ENCODE data around the gene RBM25. TPM values are rescaled to one million over a fixed set of nuclear protein-coding genes. Genes with fewer than 3 reads are reported as not detected.
A peak's percentile ranks its signal among the peaks of the same experiment; 100 is the strongest.

RBM25 gene
- total RNA-seq, 1 experiment from 2014 or later = 142 TPM

DNA sequence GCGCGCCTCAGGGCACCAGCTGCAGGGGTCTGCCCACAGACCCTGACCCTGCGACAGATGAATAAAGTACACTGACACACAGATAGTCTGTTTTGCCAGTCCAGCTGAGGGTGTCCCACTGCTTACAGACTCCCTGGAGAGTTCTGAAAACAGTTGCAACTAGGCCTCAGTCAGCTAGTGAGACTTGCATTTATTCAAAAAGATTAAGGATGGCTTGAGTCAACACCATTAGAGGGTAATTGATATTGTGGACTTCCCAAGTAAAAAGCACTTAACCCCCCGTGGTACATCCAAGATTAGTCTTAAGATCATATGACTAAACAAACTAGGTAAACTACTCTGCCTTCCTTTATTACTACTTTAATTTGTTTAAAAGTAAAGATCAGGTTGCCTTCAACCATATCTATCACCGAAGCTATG, 66.8 kb downstream of the RBM25 start:
- Mint-ChIP-seq H3K9me3 (no peaks in the 10 kb centered on the region), H3K4me3 (peak overlapping the region; percentile 5; the same call in 1 of the 2 replicates), H3K4me1 (peaks cover 46% of the 10 kb centered on the region), H3K27me3 (ENCODE audit: low read depth) (peaks cover 24% of the 10 kb centered on the region), H3K27ac (peak overlapping the region; percentile 86), H3K36me3 (peaks cover 34% of the 10 kb centered on the region)
- ATAC-seq (peak; percentile 41), DNase-seq (ENCODE audit: low spot score) (no peak)
- TF ChIP-seq, protein P1, sequence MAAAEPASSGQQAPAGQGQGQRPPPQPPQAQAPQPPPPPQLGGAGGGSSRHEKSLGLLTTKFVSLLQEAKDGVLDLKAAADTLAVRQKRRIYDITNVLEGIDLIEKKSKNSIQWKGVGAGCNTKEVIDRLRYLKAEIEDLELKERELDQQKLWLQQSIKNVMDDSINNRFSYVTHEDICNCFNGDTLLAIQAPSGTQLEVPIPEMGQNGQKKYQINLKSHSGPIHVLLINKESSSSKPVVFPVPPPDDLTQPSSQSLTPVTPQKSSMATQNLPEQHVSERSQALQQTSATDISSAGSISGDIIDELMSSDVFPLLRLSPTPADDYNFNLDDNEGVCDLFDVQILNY (CRISPR knock-in tag; IDR thresholded peaks at IDR 0.05) = no peak
- 0 out of 2 replicates have a peak, but pooled peaks have one; percentile 25 for TF ChIP-seq ZNF423 (CRISPR knock-in tag; IDR thresholded peaks at IDR 0.05)
- CTCF ChIA-PET = interaction anchor here (1.0 to 1.6 kb wide), 3 partner anchors 11 to 611 kb away, joined by 3 to 7 read pairs (median 3); partner anchors contain the start of gene PSEN1
- POLR2A ChIA-PET = interaction anchor here (2.3 kb wide), 1 partner anchor 11 kb away, joined by 10 read pairs; the partner anchor contains the start of gene PSEN1

DNA sequence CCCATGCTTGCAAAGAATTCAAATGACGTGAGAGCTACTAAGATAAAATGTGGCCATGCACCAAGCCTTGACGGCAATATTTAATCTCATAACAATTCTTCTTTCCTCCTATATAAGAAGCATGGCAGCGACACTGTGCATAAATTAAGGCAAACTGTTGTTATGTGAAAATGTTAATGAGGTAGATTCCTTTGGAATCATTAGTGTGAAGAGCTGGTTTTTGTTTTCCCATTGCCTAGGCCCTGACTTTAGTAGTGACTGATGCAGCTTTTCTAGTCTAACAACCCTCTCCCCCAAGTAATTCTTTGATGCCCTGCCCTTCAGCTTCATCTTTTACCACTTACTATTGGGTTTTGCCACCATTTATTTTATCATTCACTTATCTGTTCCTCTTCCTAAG, 67.4 kb downstream of the RBM25 start:
- TF ChIP-seq, protein P2, sequence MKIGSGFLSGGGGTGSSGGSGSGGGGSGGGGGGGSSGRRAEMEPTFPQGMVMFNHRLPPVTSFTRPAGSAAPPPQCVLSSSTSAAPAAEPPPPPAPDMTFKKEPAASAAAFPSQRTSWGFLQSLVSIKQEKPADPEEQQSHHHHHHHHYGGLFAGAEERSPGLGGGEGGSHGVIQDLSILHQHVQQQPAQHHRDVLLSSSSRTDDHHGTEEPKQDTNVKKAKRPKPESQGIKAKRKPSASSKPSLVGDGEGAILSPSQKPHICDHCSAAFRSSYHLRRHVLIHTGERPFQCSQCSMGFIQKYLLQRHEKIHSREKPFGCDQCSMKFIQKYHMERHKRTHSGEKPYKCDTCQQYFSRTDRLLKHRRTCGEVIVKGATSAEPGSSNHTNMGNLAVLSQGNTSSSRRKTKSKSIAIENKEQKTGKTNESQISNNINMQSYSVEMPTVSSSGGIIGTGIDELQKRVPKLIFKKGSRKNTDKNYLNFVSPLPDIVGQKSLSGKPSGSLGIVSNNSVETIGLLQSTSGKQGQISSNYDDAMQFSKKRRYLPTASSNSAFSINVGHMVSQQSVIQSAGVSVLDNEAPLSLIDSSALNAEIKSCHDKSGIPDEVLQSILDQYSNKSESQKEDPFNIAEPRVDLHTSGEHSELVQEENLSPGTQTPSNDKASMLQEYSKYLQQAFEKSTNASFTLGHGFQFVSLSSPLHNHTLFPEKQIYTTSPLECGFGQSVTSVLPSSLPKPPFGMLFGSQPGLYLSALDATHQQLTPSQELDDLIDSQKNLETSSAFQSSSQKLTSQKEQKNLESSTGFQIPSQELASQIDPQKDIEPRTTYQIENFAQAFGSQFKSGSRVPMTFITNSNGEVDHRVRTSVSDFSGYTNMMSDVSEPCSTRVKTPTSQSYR (CRISPR knock-in tag; IDR thresholded peaks at IDR 0.05) = no peak
- ATAC-seq = peak; percentile 70
- H3K27ac Mint-ChIP-seq = peak overlapping the region; percentile 86
- DNase-seq (ENCODE audit: low spot score) = no peak
- ChIA-PET POLR2A (interaction anchor here (0.8 to 2.3 kb wide), 2 partner anchors 10 to 332 kb away, joined by 3 to 10 read pairs; partner anchors contain the start of genes NUMB and PSEN1), CTCF (interaction anchor here (0.5 to 1.1 kb wide), 3 partner anchors 11 to 158 kb away, joined by 3 to 7 read pairs (median 5); partner anchors contain the start of gene PSEN1)
- peaks cover 30% of the 10 kb centered on the region for H3K36me3 Mint-ChIP-seq
- no peaks in the 10 kb centered on the region for H3K9me3 Mint-ChIP-seq
- peaks cover 24% of the 10 kb centered on the region for H3K27me3 Mint-ChIP-seq (ENCODE audit: low read depth)
- peaks cover 46% of the 10 kb centered on the region for H3K4me1 Mint-ChIP-seq
- H3K4me3 Mint-ChIP-seq = 0 out of 2 replicates have a peak overlapping the region, but pooled peaks have one; percentile 5

DNA sequence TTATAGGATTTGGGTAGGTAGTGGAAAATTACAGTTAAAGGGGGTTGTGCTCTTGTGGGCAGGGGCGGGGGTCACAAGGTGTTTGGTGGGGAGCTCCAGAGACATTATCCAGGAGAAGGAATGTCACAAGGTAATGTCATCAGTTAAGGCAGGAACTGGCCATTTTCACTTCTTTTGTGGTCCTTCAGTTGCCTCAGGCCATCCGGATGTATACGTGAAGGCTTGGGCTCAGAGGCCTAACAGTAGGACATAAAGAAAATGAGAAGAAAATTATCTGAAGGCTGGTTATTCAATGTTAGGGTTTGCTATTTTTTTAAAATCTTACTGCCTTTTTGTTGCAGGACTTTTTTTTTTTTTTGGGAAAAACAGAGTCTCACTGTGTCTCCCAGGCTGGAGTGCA, 75.5 kb downstream of the RBM25 start:
- DNase-seq (ENCODE audit: low spot score) = no peak
- TF ChIP-seq OVOL2 (CRISPR knock-in tag; IDR thresholded peaks at IDR 0.05; ENCODE audit: borderline replicate concordance) = no peak
- no peak for TF ChIP-seq FOXJ3 (CRISPR knock-in tag; IDR thresholded peaks at IDR 0.05; ENCODE audit: borderline replicate concordance)
- TF ChIP-seq, protein P3, sequence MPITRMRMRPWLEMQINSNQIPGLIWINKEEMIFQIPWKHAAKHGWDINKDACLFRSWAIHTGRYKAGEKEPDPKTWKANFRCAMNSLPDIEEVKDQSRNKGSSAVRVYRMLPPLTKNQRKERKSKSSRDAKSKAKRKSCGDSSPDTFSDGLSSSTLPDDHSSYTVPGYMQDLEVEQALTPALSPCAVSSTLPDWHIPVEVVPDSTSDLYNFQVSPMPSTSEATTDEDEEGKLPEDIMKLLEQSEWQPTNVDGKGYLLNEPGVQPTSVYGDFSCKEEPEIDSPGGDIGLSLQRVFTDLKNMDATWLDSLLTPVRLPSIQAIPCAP (CRISPR knock-in tag; IDR thresholded peaks at IDR 0.05) = no peak
- CTCF ChIA-PET = no interaction called here
- ATAC-seq = no peak
- Mint-ChIP-seq H3K9me3 (peaks cover 20% of the 10 kb centered on the region), H3K4me3 (no peak overlapping the region), H3K4me1 (peaks cover 11% of the 10 kb centered on the region), H3K36me3 (peaks cover 16% of the 10 kb centered on the region), H3K27ac (no peak overlapping the region), H3K27me3 (ENCODE audit: low read depth) (peaks cover 16% of the 10 kb centered on the region)
- POLR2A ChIA-PET = no interaction called here

DNA sequence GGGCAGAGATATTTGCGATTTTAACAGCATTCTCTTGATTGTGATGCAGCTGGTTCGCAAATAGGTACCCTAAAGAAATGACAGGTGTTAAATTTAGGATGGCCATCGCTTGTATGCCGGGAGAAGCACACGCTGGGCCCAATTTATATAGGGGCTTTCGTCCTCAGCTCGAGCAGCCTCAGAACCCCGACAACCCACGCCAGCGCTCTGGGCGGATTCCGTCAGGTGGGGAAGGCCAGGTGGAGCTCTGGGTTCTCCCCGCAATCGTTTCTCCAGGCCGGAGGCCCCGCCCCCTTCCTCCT, 77.7 kb downstream of the RBM25 start:
- H3K9me3 Mint-ChIP-seq = peaks cover 22% of the 10 kb centered on the region
- DNase-seq (ENCODE audit: low spot score) (no peak), ATAC-seq (no peak)
- TF ChIP-seq, protein P4, sequence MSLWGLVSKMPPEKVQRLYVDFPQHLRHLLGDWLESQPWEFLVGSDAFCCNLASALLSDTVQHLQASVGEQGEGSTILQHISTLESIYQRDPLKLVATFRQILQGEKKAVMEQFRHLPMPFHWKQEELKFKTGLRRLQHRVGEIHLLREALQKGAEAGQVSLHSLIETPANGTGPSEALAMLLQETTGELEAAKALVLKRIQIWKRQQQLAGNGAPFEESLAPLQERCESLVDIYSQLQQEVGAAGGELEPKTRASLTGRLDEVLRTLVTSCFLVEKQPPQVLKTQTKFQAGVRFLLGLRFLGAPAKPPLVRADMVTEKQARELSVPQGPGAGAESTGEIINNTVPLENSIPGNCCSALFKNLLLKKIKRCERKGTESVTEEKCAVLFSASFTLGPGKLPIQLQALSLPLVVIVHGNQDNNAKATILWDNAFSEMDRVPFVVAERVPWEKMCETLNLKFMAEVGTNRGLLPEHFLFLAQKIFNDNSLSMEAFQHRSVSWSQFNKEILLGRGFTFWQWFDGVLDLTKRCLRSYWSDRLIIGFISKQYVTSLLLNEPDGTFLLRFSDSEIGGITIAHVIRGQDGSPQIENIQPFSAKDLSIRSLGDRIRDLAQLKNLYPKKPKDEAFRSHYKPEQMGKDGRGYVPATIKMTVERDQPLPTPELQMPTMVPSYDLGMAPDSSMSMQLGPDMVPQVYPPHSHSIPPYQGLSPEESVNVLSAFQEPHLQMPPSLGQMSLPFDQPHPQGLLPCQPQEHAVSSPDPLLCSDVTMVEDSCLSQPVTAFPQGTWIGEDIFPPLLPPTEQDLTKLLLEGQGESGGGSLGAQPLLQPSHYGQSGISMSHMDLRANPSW (CRISPR knock-in tag; conservative IDR thresholded peaks at IDR 0.05; ENCODE audit: low read depth) = 0 out of 2 replicates have a peak, but pooled peaks have one; percentile 43
- no peak for TF ChIP-seq GABPB1 (CRISPR knock-in tag; IDR thresholded peaks at IDR 0.05)
- peaks cover 11% of the 10 kb centered on the region for H3K4me1 Mint-ChIP-seq
- H3K27ac Mint-ChIP-seq = peak overlapping the region; percentile 54; the same call in 1 of the 2 replicates
- peak overlapping the region; percentile 85 for H3K4me3 Mint-ChIP-seq
- CTCF ChIA-PET = interaction anchor here (0.7 to 2.0 kb wide), 6 partner anchors 10 to 148 kb away, joined by 3 to 7 read pairs (median 4); no protein-coding TSS in a partner anchor
- H3K27me3 Mint-ChIP-seq (ENCODE audit: low read depth) = peaks cover 16% of the 10 kb centered on the region
- POLR2A ChIA-PET = interaction anchor here (0.9 to 1.5 kb wide), 8 partner anchors 8 to 477 kb away, joined by 3 to 11 read pairs (median 4); partner anchors contain the start of gene RBM25
- peaks cover 19% of the 10 kb centered on the region for H3K36me3 Mint-ChIP-seq
